NCI-H524 treated with DMSO at 0.1 percent for 48 hours (cell line): Measurements from ENCODE around the gene DUOX2.
"Not testable (repeated sequence)": the region's sequence is repeated elsewhere in the genome, so short reads cannot be mapped to it uniquely, and the experiment has no call there.

Experiments
- DNase-seq: peaks from one replicate; lab custom pipeline; 2025; lab: John Stamatoyannopoulos, UW

Gene DUOX2

GRCh38 chr15:45100884-45101625 is 12.9 kb downstream of the DUOX2 start:
- DNase-seq = no peak

GRCh38 chr15:45099549-45100165 is 14.3 kb downstream of the DUOX2 start:
- DNase-seq = no peak

- DNase-seq = no peak
These were observed 16.5 kb downstream of the DUOX2 start for GRCh38 chr15:45097466-45097865.

- no peak for DNase-seq
These were observed 18.3 kb downstream of the DUOX2 start for GRCh38 chr15:45095661-45096060.

- DNase-seq = no peak
These were observed 19.6 kb downstream of the DUOX2 start for GRCh38 chr15:45094358-45094730.

- no peak for DNase-seq
These were observed 20.2 kb downstream of the DUOX2 start for GRCh38 chr15:45093622-45094357.

- DNase-seq = no peak
These were observed 21.0 kb downstream of the DUOX2 start for GRCh38 chr15:45093013-45093412.

GRCh38 chr15:45091576-45091975 is 22.4 kb downstream of the DUOX2 start:
- DNase-seq = no peak

- DNase-seq = no peak
These were observed 22.8 kb downstream of the DUOX2 start for GRCh38 chr15:45091161-45091560.

GRCh38 chr15:45089712-45090373 is 24.1 kb downstream of the DUOX2 start:
- no peak for DNase-seq

GRCh38 chr15:45088801-45089711 is 24.9 kb downstream of the DUOX2 start:
- no peak for DNase-seq

GRCh38 chr15:45087513-45087912 is 26.5 kb downstream of the DUOX2 start:
- no peak for DNase-seq

GRCh38 chr15:45084163-45084562 is 29.8 kb downstream of the DUOX2 start:
- no peak for DNase-seq

- no peak for DNase-seq
These were observed 30.7 kb downstream of the DUOX2 start for GRCh38 chr15:45083223-45083622.

GRCh38 chr15:45082412-45082811 is 31.6 kb downstream of the DUOX2 start:
- DNase-seq = not testable (repeated sequence)

GRCh38 chr15:45080593-45080992 is 33.4 kb downstream of the DUOX2 start:
- not testable (repeated sequence) for DNase-seq

GRCh38 chr15:45079628-45080246 is 34.2 kb downstream of the DUOX2 start:
- DNase-seq = not testable (repeated sequence)

GRCh38 chr15:45079201-45079600 is 34.8 kb downstream of the DUOX2 start:
- DNase-seq = peak; percentile 86

- DNase-seq = not testable (repeated sequence)
These were observed 36.6 kb downstream of the DUOX2 start for GRCh38 chr15:45077391-45077790.

GRCh38 chr15:45075440-45076320 is 38.3 kb downstream of the DUOX2 start:
- not testable (repeated sequence) for DNase-seq
